KMS-11 (cell line): ENCODE results near the gene UBTD2.

Experiments used
- H2AFZ ChIP-seq: fragments of 200-600 bp; sonication (generic); 2 replicates; pipeline ENCODE4 v1.6.1; 2016; ENCODE audit warnings: antibody characterized with exemption, mixed run types, low read depth
- H3K27ac ChIP-seq: fragments of 200-600 bp; sonication (generic); 2 replicates; pipeline ENCODE4 v1.6.1; 2016; ENCODE audit warnings: mild to moderate bottlenecking, mixed run types
- H3K27me3 ChIP-seq: fragments of 200-600 bp; sonication (generic); 2 replicates; pipeline ENCODE4 v1.6.1; 2017; ENCODE audit warnings: mild to moderate bottlenecking, low read depth, mixed run types, moderate library complexity; ENCODE audit not compliant: insufficient read depth
- H3K36me3 ChIP-seq: fragments of 200-600 bp; sonication (generic); 2 replicates; pipeline ENCODE4 v1.6.1; 2017; ENCODE audit warnings: mild to moderate bottlenecking, mixed run types; ENCODE audit not compliant: insufficient read depth
- H3K4me1 ChIP-seq: fragments of 200-600 bp; sonication (generic); 2 replicates; pipeline ENCODE4 v1.6.1; 2016; ENCODE audit warnings: mild to moderate bottlenecking, low read depth, mixed run types; ENCODE audit not compliant: poor library complexity, severe bottlenecking
- H3K4me2 ChIP-seq: fragments of 200-600 bp; sonication (generic); 2 replicates; pipeline ENCODE4 v1.7.0; 2016; ENCODE audit warnings: mild to moderate bottlenecking, mixed run types
- H3K4me3 ChIP-seq: fragments of 200-600 bp; sonication (generic); IDR thresholded peaks from 2 replicates; pipeline ENCODE4 v1.6.1; 2017; ENCODE audit warnings: low read depth, low read length, mixed read lengths; ENCODE audit not compliant: insufficient read depth
- H3K79me2 ChIP-seq: fragments of 200-600 bp; sonication (generic); 2 replicates; pipeline ENCODE4 v1.6.1; 2016; ENCODE audit warnings: low read depth, mixed run types; ENCODE audit not compliant: insufficient read depth
- H3K9ac ChIP-seq: fragments of 200-600 bp; sonication (generic); 2 replicates; pipeline ENCODE4 v1.6.1; 2016; ENCODE audit warnings: mild to moderate bottlenecking, mixed run types
- H4K20me1 ChIP-seq: fragments of 200-600 bp; sonication (generic); 2 replicates; pipeline ENCODE4 v1.6.1; 2016; ENCODE audit warnings: mild to moderate bottlenecking, mixed run types; ENCODE audit not compliant: insufficient read depth
- CTCF ChIP-seq: fragments of 200-600 bp; sonication (generic); conservative IDR thresholded peaks from 2 replicates; pipeline ENCODE4 v1.6.1; 2017; ENCODE audit warnings: low read depth, mild to moderate bottlenecking, antibody characterized with exemption, low read length, moderate library complexity, mixed read lengths

The UBTD2 gene

DNA sequence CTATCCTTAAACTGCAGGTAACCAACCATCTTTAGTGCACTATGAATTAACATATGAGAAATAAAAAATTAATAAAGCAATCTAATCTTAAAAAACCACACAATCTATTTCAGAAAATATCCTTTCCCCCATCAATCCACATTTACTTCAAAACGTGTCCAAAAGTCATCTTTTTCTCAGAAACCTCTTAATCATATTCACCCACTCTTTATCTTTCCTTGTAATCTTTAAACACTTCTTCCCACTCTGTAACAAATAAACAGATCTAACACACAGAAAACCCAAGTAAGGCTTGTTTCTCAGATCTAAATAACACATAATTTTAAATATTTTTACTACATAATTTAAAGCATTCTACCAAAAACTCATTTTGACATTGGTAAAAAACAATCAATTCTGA lies 45.2 kb downstream of the UBTD2 start:
- Histone ChIP-seq H3K4me1 (peaks cover 6% of the 10 kb centered on the region), H2AFZ (no peak overlapping the region), H3K36me3 (no peaks in the 10 kb centered on the region), H3K79me2 (no peaks in the 10 kb centered on the region), H3K4me2 (no peak overlapping the region), H3K4me3 (no peak overlapping the region), H3K27me3 (no peaks in the 10 kb centered on the region), H4K20me1 (no peaks in the 10 kb centered on the region), H3K9ac (no peak overlapping the region), H3K27ac (no peak overlapping the region)
- TF ChIP-seq CTCF, result no peak

GRCh38 chr5:172235827-172236736 lies 47.5 kb downstream of the UBTD2 start:
- Histone ChIP-seq H3K4me3 (no peak overlapping the region), H3K4me1 (peaks cover 6% of the 10 kb centered on the region), H4K20me1 (no peaks in the 10 kb centered on the region), H3K36me3 (no peaks in the 10 kb centered on the region), H3K9ac (no peak overlapping the region), H3K4me2 (no peak overlapping the region), H2AFZ (no peak overlapping the region), H3K27ac (no peak overlapping the region), H3K79me2 (no peaks in the 10 kb centered on the region), H3K27me3 (no peaks in the 10 kb centered on the region)
- no peak for TF ChIP-seq CTCF

- Histone ChIP-seq H2AFZ (no peak overlapping the region), H3K4me1 (peaks cover 6% of the 10 kb centered on the region), H3K27ac (no peak overlapping the region), H3K79me2 (no peaks in the 10 kb centered on the region), H3K36me3 (no peaks in the 10 kb centered on the region), H3K9ac (no peak overlapping the region), H4K20me1 (no peaks in the 10 kb centered on the region), H3K4me3 (no peak overlapping the region), H3K4me2 (no peak overlapping the region), H3K27me3 (no peaks in the 10 kb centered on the region)
- no peak for TF ChIP-seq CTCF
Observed at GRCh38 chr5:172235132-172235780, 48.3 kb downstream of the UBTD2 start.

DNA sequence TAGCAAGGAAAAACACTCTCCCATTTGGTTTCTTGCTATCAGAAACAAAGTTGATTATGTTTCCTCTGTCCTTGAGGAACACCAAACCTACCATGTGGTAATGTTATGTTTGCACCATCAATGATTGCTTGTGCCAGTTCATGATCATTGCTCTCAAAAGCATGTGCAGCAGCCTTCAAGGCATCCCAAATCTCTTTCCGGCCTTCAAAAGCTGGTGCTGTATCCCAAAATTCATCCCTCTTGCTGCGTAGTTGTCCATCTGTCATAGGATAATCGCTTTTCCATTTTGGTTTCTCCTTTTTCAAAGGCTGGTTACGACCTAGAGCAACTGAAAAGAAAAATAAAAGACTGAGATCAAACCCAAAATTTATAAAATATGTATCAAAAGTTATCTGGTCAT lies 49.5 kb downstream of the UBTD2 start:
- Histone ChIP-seq H3K9ac (no peak overlapping the region), H3K27ac (no peak overlapping the region), H3K36me3 (no peaks in the 10 kb centered on the region), H2AFZ (no peak overlapping the region), H3K4me2 (no peak overlapping the region), H3K4me1 (peaks cover 6% of the 10 kb centered on the region), H3K27me3 (no peaks in the 10 kb centered on the region), H3K79me2 (no peaks in the 10 kb centered on the region), H3K4me3 (no peak overlapping the region), H4K20me1 (no peaks in the 10 kb centered on the region)
- TF ChIP-seq CTCF, result no peak
